Mucosa of stomach (tissue), 1 donor: ENCODE data around the gene P2RX6.
"Not testable (repeated sequence)": the region's sequence is repeated elsewhere in the genome, so short reads cannot be mapped to it uniquely, and the experiment has no call there.

ENCODE experiments used
- H3K27me3 ChIP-seq: one replicate; pipeline ENCODE4 v1.7.0; 2013; ENCODE audit warnings: mild to moderate bottlenecking, low read length; ENCODE audit not compliant: control insufficient read depth, insufficient read depth
- H3K36me3 ChIP-seq: one replicate; pipeline ENCODE4 v1.7.0; 2013; ENCODE audit warnings: low read length; ENCODE audit not compliant: control insufficient read depth, insufficient read depth
- H3K4me1 ChIP-seq: one replicate; pipeline ENCODE4 v1.7.0; 2013; ENCODE audit warnings: mild to moderate bottlenecking, low read length; ENCODE audit not compliant: control insufficient read depth, insufficient read depth
- H3K4me3 ChIP-seq: one replicate; pipeline ENCODE4 v1.7.0; 2013; ENCODE audit warnings: low read length
- H3K9ac ChIP-seq: one replicate; pipeline ENCODE4 v1.7.0; 2013; ENCODE audit warnings: mild to moderate bottlenecking, low read length, moderate library complexity
- H3K9me3 ChIP-seq: one replicate; pipeline ENCODE4 v1.7.0; 2013; ENCODE audit warnings: mild to moderate bottlenecking, low read length, moderate library complexity; ENCODE audit not compliant: control insufficient read depth
- donor health status: Pancreatic carcinoma.

The P2RX6 gene

DNA sequence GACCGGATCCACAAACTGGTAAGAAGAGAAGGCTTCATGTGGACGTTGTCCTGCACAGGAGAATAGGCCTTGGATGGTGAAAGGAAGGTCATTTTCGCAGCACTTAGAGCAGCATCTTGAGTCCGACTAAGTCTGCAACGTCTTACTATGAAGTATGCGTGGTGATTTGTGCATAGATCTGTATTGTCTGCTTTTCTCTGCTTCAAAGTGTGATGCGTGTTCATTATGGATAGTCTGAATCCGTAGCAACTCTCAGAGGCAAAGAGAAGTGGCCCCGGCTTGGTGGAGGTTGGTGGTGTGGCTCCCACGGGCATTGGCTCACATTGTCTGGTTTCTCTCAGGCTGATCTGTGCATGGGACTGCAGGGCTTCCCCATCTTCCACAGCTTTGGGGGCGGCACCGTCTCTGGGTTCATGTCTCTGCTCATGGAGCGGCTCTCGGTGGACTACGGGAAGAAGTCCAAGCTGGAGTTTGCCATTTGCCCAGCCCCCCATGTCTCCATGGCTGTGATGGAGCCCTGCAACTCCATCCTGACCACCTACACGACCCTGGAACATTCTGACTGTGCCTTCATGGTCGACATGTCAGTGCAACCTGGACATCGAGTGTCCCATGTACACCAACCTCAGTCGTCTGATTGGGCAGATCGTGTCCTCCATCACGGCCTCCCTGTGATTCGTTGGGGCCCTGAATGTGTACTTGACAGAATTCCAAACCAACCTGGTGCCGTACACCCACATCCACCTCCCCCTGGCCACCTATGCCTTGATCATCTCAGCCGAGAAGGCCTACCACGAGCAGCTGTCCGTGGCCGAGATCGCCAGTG is 52.3 kb downstream of the P2RX6 start:
- no peaks in the 10 kb centered on the region for H3K27me3 ChIP-seq
- H3K4me1 ChIP-seq, result no peaks in the 10 kb centered on the region

GRCh38 chr22:21067901-21068680 is 53.1 kb downstream of the P2RX6 start:
- Histone ChIP-seq H3K4me3 (no peak overlapping the region), H3K9me3 (no peaks in the 10 kb centered on the region), H3K27me3 (no peaks in the 10 kb centered on the region), H3K36me3 (no peaks in the 10 kb centered on the region), H3K4me1 (no peaks in the 10 kb centered on the region), H3K9ac (no peak overlapping the region)

More for the DNA sequence above, 52.3 kb downstream of the P2RX6 start:
- Histone ChIP-seq H3K4me3 (no peak overlapping the region), H3K9me3 (no peaks in the 10 kb centered on the region), H3K36me3 (no peaks in the 10 kb centered on the region), H3K9ac (no peak overlapping the region)

- H3K27me3 ChIP-seq, result no peaks in the 10 kb centered on the region
- no peaks in the 10 kb centered on the region for H3K9me3 ChIP-seq
- no peak overlapping the region for H3K9ac ChIP-seq
- no peak overlapping the region for H3K4me3 ChIP-seq
- no peaks in the 10 kb centered on the region for H3K36me3 ChIP-seq
- H3K4me1 ChIP-seq, result no peaks in the 10 kb centered on the region
Observed at GRCh38 chr22:21068681-21069276, 53.8 kb downstream of the P2RX6 start.

- no peaks in the 10 kb centered on the region for H3K9me3 ChIP-seq
- H3K4me1 ChIP-seq, result no peaks in the 10 kb centered on the region
- no peaks in the 10 kb centered on the region for H3K27me3 ChIP-seq
- H3K4me3 ChIP-seq, result no peak overlapping the region
- H3K36me3 ChIP-seq, result no peaks in the 10 kb centered on the region
- no peak overlapping the region for H3K9ac ChIP-seq
Observed at GRCh38 chr22:21069375-21069774, 54.4 kb downstream of the P2RX6 start.

GRCh38 chr22:21070690-21071615 is 56.0 kb downstream of the P2RX6 start:
- no peak overlapping the region for H3K9ac ChIP-seq
- H3K27me3 ChIP-seq, result no peaks in the 10 kb centered on the region
- no peaks in the 10 kb centered on the region for H3K4me1 ChIP-seq
- no peaks in the 10 kb centered on the region for H3K9me3 ChIP-seq
- H3K36me3 ChIP-seq, result no peaks in the 10 kb centered on the region
- no peak overlapping the region for H3K4me3 ChIP-seq

GRCh38 chr22:21071796-21072195 is 56.8 kb downstream of the P2RX6 start:
- not testable (repeated sequence) for H3K9me3 ChIP-seq, H3K27me3 ChIP-seq, H3K9ac ChIP-seq, H3K4me1 ChIP-seq, H3K4me3 ChIP-seq, H3K36me3 ChIP-seq

GRCh38 chr22:21073023-21073422 is 58.1 kb downstream of the P2RX6 start:
- Histone ChIP-seq H3K9me3 (no peaks in the 10 kb centered on the region), H3K4me3 (no peak overlapping the region), H3K27me3 (no peaks in the 10 kb centered on the region), H3K9ac (no peak overlapping the region), H3K4me1 (no peaks in the 10 kb centered on the region), H3K36me3 (no peaks in the 10 kb centered on the region)

- H3K9ac ChIP-seq, result no peak overlapping the region
- H3K4me1 ChIP-seq, result no peaks in the 10 kb centered on the region
- no peak overlapping the region for H3K4me3 ChIP-seq
- H3K9me3 ChIP-seq, result no peaks in the 10 kb centered on the region
- H3K27me3 ChIP-seq, result no peaks in the 10 kb centered on the region
- no peaks in the 10 kb centered on the region for H3K36me3 ChIP-seq
Observed at GRCh38 chr22:21073482-21073881, 58.5 kb downstream of the P2RX6 start.

DNA sequence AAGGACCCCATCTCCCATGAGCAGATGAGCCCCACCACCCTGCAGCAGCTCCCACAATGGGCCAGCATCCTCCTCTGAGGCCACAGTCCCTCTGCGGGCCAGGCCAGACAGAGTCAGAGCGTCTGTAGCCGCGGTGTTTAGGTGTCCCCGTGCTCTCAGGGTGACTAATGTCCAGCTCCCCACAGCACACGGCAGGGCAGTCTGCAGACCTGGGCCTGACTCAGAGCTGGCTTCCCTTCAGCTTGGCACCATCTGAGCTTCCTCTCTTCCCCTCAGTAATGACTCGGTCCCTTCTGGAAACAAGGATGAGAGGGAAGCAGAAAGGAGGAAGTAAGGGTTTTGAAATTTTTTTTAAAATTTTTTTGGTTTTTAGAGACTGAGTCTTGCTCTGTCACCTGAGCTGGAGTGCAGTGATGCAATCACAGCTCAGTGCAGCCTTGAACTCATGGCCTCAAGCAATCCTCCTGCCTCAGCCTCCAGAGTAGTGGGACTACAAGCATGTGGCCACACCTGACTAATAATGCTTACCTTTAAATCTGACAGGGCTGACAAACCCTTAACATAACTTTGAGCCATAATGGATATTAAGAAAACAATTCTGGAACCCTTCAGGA is 59.2 kb downstream of the P2RX6 start:
- Histone ChIP-seq H3K9ac (no peak overlapping the region), H3K27me3 (no peaks in the 10 kb centered on the region), H3K4me1 (no peaks in the 10 kb centered on the region), H3K36me3 (no peaks in the 10 kb centered on the region), H3K9me3 (no peaks in the 10 kb centered on the region), H3K4me3 (no peak overlapping the region)

DNA sequence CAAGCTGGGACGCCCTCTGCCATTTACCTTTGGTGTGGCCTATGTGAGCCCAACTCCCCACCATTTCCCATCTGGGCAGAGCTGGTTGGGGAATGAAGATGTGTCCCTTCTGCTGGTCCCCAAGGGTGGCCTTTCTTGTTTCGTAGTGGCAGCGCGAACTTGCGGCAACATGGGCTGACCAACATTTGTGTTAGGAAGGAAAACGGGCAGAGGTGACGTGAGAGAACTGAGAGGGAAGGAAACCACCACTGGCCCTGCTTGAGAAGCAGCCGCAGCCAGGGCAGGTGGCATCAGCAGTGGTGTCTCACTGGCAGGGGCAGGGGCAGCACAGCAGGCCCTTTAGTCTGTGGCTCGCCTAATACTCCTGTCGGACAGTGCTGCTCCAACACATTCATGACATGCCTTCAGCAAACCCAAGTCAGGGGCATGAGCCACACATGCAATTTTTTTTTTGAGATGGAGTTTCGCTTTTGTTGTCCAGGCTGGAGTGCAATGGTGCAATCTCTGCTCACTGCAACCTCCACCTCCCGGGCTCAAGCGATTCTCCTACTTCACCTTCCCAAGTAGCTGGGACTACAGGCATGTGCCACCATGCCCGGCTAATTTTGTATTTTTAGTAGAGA is 60.7 kb downstream of the P2RX6 start:
- Histone ChIP-seq H3K9ac (no peak overlapping the region), H3K27me3 (no peaks in the 10 kb centered on the region), H3K4me1 (no peaks in the 10 kb centered on the region), H3K9me3 (no peaks in the 10 kb centered on the region), H3K36me3 (no peaks in the 10 kb centered on the region), H3K4me3 (no peak overlapping the region)
